GM19438 (cell line): ENCODE measurements around the gene ITGA1.
A peak's percentile ranks its signal among the peaks of the same experiment; 100 is the strongest.
"Not testable (repeated sequence)": the region's sequence is repeated elsewhere in the genome, so short reads cannot be mapped to it uniquely, and the experiment has no call there.

Experiments used
- ATAC-seq: cut with Tn5 transposase; IDR thresholded peaks from one replicate; pipeline ENCODE4 v1.9.1; 2021; ENCODE audit warnings: low read depth; ENCODE audit not compliant: unreplicated experiment

Gene ITGA1

GRCh38 chr5:52856564-52856963 is 68.8 kb downstream of the ITGA1 start:
- ATAC-seq: peak; percentile 90

- no peak for ATAC-seq
Observed at GRCh38 chr5:52859628-52860027, 71.9 kb downstream of the ITGA1 start.

- no peak for ATAC-seq
Observed at GRCh38 chr5:52861368-52861767, 73.7 kb downstream of the ITGA1 start.

- ATAC-seq: no peak
Observed at GRCh38 chr5:52863715-52864290, 76.1 kb downstream of the ITGA1 start.

- no peak for ATAC-seq
Observed at GRCh38 chr5:52864371-52864770, 76.7 kb downstream of the ITGA1 start.

GRCh38 chr5:52864884-52865283 is 77.2 kb downstream of the ITGA1 start:
- no peak for ATAC-seq

- ATAC-seq: not testable (repeated sequence)
Observed at GRCh38 chr5:52865991-52866390, 78.3 kb downstream of the ITGA1 start.

- no peak for ATAC-seq
Observed at GRCh38 chr5:52867809-52868208, 80.1 kb downstream of the ITGA1 start.

- ATAC-seq: no peak
Observed at GRCh38 chr5:52868417-52868816, 80.7 kb downstream of the ITGA1 start.

GRCh38 chr5:52869391-52869790 is 81.7 kb downstream of the ITGA1 start:
- ATAC-seq: no peak

- ATAC-seq: no peak
Observed at GRCh38 chr5:52870448-52870847, 82.7 kb downstream of the ITGA1 start.

GRCh38 chr5:52875827-52876226 is 88.1 kb downstream of the ITGA1 start:
- no peak for ATAC-seq

- ATAC-seq: no peak
Observed at GRCh38 chr5:52876456-52876855, 88.7 kb downstream of the ITGA1 start.

GRCh38 chr5:52878656-52879055 is 90.9 kb downstream of the ITGA1 start:
- ATAC-seq: no peak

- no peak for ATAC-seq
Observed at GRCh38 chr5:52880541-52880940, 92.8 kb downstream of the ITGA1 start.

GRCh38 chr5:52881468-52881867 is 93.8 kb downstream of the ITGA1 start:
- no peak for ATAC-seq

- no peak for ATAC-seq
Observed at GRCh38 chr5:52883110-52883509, 95.4 kb downstream of the ITGA1 start.

GRCh38 chr5:52884453-52884852 is 96.7 kb downstream of the ITGA1 start:
- no peak for ATAC-seq

- no peak for ATAC-seq
Observed at GRCh38 chr5:52885614-52886013, 97.9 kb downstream of the ITGA1 start.

GRCh38 chr5:52886206-52886605 is 98.5 kb downstream of the ITGA1 start:
- ATAC-seq: no peak

- ATAC-seq: no peak
Observed at GRCh38 chr5:52887066-52887465, 99.3 kb downstream of the ITGA1 start.

- ATAC-seq: no peak
Observed at GRCh38 chr5:52888363-52888762, 100.6 kb downstream of the ITGA1 start.

GRCh38 chr5:52892242-52892878 is 104.6 kb downstream of the ITGA1 start:
- no peak for ATAC-seq
